ENCODE data around the gene RTBDN. TPM values are rescaled to one million over a fixed set of nuclear protein-coding genes. Genes with fewer than 3 reads are reported as not detected.

RTBDN gene
- not detected in 2 replicates for total RNA-seq (2014; rRNA removed; shearing (Covaris generic))

GRCh38 chr19:12834566-12834943 lies at the start of gene RTBDN:
TSS of gene RTBDN (minus strand) at chr19:12834579. CDS start at chr19:12829979, 4,600 bp downstream.
- peak; percentile 9 for DNase-seq (ENCODE audit: low spot score)

- no peak for DNase-seq (ENCODE audit: low spot score)
Measured at GRCh38 chr19:12882589-12882988, 48.2 kb upstream of the RTBDN start.

GRCh38 chr19:12881172-12881808 lies 46.9 kb upstream of the RTBDN start, which contains the start of gene DNASE2:
TSS of gene DNASE2 (minus strand) at chr19:12881449. CDS start at chr19:12881375, 74 bp downstream.
- DNase-seq (ENCODE audit: low spot score): peak; percentile 97

DNA sequence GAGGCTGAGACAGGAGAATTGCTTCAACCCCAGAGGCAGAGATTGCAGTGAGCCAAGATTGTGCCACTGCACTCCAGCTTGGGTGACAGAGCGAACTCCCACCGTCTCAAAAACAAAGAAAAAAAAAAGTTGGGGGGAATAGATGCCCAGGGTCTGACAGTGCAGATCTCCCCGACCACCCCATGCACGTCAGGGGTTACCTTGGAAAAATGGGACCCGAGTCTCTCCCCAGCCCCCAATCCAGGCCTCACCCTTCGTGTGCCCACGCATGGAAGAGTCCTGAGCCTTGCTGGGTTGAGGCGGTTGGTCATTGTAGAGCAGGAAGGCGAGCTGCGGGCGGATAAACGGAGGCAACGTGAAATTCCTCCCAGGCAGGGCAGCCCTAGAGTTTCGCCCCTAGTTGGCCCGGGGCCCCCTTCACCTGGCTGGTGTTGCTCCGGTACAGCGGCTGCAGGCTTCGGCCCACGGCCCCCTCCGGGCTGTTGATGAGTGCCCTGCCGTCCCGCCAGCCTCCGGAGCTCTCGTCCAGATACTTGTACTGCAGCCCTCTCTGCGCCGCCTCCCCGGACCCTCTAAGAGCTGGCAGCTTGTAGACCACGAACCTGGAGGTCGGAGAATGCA lies 46.3 kb upstream of the RTBDN start:
- no peak for DNase-seq (ENCODE audit: low spot score)

DNA sequence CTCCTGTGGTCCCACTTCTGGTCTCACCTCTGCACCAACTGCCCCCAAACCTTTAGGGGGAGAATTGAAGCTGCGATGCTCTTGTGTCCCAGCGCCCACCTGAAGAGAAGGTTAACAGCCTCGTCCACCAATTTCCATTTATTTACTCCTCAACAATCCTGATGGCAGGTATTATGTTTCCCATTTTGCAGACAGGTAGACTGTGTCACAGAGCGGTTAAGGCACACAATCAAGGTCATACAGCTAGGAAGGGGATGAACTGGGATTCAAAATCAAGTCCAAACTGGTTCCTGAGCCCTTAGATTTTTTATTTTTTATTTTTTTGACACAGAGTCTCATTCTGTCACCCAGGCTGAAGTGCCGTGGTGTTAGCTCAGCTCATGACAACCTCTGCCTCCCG lies 40.7 kb upstream of the RTBDN start:
- DNase-seq (ENCODE audit: low spot score): no peak

GRCh38 chr19:12873891-12874745 lies 39.7 kb upstream of the RTBDN start:
- DNase-seq (ENCODE audit: low spot score): no peak

DNA sequence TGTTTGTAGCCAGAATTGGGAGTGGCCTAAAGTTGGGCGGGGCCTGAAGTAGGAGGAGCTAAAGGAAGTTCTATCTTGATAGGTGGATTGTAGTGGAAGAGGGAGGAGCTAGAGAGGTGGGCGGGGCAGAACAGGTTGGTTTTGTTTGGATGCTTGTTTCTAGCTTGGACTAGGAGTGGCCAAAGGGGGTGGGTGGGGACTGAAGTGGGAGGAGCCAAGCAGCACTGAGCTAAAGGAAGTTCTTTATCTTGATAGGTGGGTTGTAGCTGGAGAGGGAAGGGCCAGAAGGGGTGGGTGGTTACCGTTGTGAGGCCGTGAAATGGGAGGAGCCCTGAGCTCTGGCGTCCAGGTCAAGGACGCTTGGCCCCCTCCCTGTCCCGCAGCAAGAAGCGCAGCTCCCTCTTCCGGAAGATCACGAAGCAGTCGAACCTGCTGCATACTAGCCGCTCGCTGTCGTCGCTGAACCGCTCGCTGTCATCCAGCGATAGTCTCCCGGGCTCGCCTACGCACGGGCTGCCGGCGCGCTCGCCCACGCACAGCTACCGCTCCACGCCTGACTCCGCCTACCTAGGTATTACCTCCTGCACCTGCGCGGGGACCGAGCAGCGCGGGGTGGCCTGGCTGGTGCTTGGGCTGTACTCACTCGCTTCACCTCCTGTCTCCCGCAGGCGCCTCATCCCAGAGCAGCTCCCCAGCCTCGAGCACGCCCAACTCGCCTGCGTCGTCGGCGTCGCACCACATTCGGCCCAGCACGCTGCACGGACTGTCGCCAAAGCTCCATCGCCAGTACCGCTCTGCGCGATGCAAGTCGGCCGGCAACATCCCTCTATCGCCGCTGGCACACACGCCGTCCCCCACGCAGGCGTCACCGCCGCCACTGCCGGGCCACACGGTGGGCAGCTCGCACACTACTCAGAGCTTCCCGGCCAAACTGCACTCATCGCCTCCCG lies 38.8 kb upstream of the RTBDN start:
- DNase-seq (ENCODE audit: low spot score): no peak

DNA sequence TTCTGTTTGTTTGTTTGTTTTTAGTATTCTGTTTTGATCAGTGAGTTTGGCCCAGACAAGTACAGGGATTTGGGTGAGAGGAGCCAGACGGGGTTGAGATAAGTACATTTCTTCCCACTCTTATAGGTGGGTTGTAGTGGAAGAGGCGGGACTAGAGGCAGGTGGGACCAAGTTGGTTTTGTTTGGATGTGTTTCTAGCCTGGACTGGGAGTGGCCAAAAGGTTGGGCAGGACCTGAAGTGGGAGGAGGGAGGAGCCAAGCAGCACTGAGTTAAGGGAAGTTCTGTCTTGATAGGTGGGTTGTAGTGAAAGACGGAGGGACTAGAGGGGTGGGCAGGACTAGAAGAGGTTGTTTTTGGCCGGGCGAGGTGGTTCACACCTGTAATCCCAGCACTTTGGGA lies 37.9 kb upstream of the RTBDN start:
- no peak for DNase-seq (ENCODE audit: low spot score)

DNA sequence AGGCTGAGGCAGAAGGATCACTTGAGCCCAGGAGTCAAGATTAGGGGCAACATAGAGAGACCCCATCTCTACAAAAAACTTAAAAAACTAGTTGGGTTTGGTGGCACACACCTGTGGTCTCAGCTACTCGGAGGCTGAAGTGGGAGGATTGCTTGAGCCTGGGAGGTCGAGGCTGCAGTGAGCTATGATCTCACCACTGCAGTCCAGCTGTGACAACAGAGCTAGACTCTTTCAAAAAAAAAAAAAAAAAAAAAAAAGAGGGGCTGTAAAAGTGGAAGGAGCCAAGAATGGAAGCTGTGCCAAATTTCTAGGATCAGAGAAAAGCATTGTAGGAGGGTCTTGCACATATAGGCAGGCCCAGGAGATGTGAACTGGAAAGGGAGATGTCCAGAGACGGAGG lies 37.3 kb upstream of the RTBDN start:
- no peak for DNase-seq (ENCODE audit: low spot score)

DNA sequence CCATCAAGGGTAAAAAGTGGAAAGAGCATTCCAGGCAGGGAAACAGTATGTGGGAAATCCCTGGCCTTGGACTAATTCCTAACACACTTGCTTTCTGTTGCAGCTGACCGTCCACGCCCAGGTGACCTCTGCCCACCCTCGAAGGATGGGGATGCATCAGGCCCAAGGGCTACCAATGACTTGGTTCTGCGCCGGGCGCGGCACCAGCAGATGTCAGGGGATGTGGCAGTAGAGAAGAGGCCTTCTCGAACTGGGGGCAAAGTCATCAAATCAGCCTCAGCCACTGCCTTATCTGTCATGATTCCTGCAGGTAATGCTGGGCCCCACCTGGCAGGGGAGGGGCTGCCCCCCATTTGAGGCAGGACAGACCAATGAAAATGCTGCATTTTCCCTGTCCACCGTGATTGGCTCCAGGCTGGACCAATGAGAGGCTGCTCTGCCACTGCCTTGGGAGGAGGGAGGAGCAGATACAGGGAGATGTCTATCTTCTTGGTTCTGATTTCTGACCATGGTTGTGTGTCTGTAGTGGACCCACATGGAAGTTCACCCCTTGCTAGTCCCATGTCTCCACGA lies 34.2 kb upstream of the RTBDN start:
- no peak for DNase-seq (ENCODE audit: low spot score)

GRCh38 chr19:12867120-12868099 lies 33.0 kb upstream of the RTBDN start:
- DNase-seq (ENCODE audit: low spot score): no peak

DNA sequence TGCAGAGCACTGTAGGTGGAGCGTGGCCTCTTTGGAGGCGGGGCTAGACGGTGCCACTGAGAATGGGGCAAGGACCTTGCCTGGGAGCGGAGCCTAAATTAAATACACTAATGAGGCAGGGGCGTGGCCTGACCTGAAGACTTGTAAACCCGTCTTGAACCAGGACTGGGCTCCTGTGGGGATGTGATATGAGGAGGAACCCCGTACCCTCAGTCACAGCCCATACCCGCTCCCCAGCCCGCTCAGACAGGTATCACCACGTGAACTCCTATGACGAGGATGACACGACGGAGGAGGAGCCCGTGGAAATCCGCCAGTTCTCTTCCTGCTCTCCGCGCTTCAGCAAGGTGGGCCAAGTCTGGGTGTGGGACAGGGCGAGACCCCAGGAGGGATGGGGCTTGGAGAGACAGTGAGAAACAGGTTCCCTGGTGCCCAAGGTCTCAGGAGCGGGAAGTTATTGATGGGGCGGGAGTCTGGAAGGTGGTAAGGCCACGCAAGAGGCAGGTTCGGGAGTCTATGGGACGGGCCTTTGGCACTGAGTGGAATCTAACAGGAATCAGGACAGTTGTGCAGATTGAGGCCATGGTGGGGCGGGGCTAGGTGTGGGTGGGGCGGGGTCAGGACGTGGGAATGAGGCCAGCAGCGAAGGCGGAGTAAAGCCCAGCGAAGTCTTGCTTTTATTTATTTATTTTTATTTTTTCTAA lies 32.2 kb upstream of the RTBDN start:
- no peak for DNase-seq (ENCODE audit: low spot score)

DNA sequence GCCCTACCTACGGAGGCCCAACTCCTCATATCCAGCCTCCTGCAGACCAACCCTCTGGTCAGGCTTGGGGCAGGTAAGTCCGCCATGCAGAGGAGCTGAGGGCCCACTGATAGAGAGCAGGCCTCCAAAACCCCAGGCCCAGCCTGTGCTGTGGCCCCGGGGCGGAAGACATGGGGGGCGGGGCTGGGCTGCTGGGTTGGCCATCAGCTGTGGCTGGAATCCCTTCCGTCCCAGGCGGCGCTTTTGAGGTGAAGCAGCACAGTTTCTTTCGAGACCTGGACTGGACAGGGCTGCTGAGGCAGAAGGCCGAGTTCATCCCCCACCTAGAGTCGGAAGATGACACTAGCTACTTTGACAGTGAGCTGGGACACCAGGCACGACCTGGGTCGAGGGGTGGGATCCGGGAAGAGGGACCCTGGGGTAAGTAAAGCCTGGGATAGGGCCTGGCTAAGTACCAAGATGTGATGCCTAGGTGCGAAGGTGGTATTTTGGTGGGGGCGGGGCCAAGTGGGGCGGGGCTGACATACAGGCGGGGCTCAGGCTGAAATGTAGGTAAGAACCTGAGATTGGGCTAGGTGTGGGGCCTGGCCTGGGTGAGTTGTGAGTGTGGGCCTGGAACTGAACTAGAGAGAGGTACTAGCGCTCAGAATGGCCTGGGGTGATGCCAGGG lies 31.5 kb upstream of the RTBDN start:
- no peak for DNase-seq (ENCODE audit: low spot score)

DNA sequence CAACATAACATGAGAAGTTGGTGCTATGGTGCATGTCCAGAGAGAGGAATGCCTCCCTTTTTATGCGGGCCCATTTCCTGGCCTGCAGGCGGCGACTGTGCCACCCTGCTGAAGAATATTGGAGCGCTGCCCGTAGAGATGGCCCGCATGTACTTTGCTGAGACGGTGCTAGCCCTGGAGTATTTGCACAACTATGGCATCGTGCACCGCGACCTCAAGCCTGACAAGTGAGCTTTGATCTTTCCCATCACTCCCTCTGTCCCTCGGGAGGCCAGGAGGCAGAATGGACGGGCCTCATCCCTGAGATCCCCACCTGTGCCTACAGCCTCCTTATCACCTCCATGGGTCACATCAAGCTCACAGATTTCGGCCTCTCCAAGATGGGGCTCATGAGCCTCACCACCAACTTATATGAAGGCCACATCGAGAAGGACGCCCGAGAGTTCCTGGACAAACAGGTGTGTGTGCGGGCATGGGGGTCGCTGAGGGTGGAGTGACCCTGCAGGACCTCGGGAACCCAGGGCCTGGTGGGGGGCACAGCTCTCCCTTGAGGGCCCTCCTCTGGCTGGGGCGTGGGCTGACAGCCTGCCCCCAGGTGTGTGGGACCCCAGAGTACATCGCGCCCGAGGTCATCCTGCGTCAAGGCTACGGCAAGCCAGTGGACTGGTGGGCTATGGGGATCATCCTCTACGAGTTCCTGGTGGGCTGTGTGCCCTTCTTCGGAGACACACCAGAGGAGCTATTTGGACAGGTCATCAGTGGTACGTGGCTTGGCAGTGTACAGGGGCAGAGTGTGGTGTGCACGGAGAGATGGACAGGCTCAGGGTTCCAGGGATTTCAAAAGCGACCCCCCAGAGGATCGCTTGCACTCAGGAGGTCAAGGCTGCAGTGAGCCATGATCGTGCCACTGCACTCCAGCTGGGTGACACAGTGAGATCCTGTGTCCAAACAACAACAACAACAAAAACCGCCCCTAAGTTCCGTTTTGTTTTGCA lies 30.6 kb upstream of the RTBDN start:
- DNase-seq (ENCODE audit: low spot score): no peak

- DNase-seq (ENCODE audit: low spot score): no peak
Measured at GRCh38 chr19:12864143-12864542, 29.8 kb upstream of the RTBDN start.

DNA sequence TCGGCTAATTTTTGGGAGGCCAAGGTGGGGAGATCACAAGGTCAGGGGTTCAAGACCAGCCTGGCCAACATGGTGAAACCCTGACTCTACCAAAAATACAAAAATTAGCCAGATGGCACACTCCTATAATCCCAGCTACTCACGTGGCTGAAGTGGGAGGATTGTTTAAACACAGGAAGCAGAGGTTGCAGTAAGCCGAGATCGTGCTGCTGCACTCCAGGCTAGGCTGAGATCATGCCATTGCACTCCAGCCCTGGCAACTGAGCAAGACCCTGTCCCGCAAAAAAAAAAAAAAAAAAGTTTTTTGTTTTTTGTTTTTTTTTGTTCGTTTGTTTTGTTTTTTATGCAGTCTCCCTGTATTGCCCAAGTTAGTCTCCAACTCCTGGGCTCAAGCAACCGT lies 25.2 kb upstream of the RTBDN start:
- DNase-seq (ENCODE audit: low spot score): no peak

Measured in H4 (cell line).